CD4-positive, alpha-beta T cell treated with Interleukin-4 for 4 hours (primary cell): ENCODE results near the gene KCNT1.

ENCODE experiments used
- DNase-seq: peaks from one replicate; pipeline ENCODE4 v3.0.0-alpha.2; 2020

The KCNT1 gene

DNA sequence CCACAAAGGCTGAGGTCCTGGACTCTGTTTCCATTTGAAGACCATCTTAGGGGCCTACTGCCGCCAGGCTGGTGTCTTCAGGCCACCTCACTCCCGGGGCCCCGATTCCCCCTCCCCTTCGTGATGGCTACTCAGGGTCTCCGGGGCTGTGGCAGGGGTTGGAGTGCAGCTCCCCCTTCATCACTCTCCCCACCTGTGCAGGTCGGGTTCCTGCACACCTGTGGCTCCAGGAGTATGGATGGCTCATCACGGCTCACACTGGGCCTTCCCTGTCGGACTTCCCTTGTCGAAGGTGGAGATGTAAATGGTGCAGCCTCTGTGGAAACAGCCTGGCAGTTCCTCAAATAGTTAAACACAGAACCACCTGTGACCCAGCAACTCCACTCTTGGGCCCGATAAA is 27.0 kb upstream of the KCNT1 start:
- DNase-seq, result no peak

DNA sequence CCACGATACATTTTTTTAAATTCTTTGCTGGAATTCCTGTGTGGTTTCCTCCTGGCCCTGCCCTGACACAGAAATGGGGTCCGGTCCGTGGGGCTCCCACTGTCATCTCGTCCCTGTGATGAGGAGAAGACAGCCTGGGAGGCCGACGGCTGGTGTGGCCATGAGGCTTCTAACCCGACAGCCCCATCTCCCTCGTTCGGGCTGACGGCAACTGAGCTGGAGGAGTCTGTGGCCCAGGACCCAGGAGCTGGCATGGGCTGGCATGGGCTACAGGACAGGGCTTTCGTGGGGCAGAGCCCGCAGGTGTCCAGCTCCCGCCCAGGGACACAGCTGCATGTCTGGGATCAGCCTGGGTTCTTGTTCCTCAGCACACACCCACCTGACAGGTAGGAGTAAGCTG is 25.1 kb upstream of the KCNT1 start:
- no peak for DNase-seq

DNA sequence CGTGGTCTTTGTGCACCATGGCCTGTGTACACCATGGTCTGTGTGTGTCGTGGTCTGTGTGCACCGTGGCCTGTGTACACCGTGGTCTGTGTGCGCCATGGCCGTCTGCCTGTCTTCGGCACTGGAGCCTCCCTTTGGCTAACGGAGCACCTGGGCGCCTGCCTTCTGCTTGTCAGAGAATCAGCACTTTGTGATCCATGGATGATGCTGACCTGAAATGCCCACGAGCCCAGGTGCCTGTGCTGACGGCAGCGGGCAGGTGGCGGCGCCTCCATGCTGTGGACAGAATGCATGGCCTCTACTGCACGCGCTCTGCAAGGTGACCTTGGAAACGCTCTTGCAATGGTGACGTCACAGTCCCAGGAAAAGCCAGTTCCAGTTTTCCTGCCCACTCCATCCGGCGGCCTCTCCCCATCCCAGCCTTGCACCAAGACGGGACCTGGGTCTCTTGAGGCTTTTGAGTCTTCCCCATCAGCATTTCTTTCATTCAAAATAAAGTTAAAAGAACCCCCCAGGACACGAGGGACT is 24.3 kb upstream of the KCNT1 start:
- no peak for DNase-seq

DNA sequence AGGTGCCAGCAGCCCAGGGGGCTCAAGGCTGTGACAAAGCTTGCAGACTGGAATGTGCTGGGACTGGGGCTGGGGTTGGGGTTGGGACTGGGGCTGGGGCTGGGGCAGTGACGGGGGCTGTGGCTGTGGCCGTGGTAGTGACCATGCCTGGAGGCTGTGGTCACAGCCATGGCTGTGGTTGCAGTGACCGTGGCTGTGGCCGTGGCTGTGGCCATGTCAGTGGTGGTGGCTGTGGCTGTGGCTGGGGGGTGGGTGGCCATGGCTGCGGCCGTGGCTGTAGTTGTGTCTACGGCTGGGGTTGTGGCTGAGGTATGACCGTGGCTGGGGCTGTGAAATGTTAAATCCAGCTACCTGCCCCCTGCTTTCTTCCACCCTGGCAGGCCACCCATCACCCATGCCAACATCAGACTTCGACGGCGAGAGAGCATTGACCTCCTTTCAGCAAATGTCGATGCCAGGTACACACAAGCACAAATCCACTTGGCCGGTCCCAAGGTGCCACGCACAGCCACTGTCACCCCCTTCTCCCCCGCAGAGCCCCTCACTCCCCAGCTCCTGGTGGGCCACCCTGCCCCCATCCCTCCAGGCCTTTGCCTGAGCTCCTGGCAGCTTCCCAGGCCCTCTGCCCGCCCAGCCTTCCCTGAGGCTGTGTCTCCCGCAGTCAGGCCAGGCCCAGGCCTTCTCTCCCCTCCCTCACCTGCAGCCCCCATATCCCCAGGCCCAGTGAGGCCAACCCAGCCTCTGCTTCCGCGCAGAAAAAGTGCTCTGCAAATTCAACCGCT is 23.6 kb upstream of the KCNT1 start:
- DNase-seq, result no peak

DNA sequence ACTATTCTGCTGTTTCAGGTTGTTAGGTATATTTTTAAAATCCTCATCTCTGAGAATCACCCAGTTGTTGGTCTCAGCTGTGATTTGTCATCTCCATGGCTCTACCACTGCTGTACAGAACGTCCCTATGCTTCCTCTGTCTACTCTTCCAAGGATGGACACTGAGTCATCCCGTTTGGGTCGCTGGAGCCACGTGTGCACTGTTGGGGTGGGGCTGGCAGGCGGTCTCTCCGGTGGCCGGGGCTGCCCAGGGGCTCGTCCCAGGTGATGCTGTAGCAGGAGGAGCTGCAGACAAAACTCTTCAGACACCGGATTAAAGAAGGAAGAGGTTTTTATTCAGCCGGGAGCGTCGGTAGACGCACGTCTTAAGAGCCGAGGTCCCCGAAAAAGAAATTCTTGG is 21.9 kb upstream of the KCNT1 start:
- DNase-seq, result no peak

DNA sequence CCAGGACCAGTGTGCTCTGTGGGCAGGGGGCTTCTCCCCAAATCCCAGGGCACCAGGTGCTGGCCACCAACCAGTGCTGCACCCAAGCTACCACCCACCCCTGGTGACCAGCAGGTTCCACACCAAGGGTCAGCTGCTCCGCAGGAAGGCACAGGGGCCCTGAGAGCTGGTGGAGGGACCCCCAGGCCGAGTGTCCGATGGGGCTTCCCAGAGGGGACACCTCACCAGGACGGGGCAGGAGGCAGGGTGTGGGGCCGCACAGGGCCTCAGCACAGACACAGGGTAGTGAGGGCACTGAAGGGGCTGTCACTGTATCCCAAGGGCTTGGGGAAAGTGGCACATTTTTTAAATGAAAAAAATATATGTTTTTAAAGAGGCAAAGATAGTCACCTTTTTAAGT is 20.8 kb upstream of the KCNT1 start:
- DNase-seq, result no peak

DNA sequence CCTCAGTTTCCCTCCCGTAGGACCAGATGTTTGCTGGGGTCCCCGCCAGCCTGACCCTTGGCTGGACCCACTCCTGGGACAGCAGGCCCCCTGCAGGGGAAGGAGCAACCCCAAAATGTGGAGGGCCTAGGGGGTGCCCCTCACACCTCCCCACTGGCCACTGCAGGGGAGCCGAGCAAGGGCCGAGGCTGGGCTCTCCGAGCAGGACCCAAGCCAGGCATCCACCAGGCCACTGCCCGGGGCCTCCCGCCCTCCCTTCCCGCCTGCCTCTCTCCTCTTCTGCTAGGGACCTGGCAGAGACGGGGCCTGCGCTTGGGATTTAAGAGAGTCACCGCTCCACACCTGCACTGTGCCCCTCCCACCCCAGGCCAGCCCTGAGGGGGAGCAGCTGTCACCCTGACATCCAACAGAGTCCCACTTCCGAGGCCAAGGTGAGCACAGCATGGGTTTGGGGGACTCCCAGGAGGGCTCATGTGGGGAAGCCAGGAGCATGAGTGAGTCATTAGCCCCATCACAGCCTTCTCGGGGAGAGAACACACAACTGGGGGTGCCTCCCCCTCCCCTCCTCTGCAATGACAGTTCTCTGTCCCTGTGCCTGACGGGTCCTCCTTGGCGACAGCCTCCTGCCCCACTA is 18.5 kb upstream of the KCNT1 start:
- DNase-seq, result no peak

DNA sequence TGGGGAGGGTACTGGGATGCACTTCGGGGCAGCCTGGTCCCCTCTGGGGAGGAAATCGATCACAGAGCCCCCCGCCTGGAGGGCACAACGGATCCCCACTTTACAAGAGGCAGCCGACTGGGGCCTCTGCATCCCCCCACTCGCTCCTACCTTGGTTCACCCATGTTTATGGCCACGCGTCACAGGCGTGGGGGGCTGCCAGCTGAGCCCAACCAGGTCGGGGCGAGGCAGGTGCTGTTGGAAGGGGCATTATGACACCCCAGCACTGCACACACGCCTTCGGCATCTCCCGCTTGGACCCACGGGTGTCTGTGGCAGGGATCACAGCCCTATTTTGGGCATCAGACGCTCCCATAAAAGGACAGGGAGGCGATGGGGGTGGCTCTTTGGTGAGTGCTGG is 17.3 kb upstream of the KCNT1 start:
- DNase-seq, result no peak

DNA sequence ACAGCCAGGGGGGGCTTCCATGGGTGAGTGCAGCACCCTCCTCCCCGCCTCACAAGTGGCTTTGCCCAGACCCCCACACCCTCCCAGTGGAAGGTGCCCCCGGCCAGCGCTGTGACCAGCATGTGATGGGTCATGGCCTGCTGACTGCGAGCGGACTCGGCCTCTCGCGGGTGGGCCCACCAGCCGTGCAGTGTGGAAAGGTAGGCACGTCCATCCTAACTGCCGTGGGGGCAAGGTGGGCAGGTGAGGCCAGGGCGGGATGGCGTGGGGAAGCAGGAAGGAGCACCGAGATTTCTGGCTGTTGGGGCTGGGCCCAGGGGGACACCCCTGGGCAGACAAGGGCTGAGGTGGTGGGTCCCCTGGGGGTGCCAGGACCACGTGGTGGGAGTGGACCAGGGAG is 14.8 kb upstream of the KCNT1 start:
- no peak for DNase-seq

DNA sequence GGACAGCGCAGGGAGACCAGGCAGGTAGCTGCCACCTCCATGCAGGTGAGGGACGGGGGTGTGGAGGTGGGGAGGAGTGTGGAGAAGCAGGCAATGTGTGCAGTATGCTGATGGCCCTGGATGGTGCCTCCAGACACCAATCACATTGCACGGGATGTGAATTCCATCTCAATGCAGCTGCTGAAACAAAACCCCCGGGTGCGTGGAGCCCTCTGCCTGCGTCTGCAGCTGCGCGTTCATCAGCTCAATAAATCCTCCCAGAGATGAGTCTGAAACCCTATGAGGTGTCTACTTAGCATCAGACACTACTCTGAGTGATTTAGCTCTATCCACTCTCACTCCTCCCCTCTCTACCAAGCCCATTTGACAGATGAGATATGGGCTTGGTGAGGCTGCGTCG is 13.0 kb upstream of the KCNT1 start:
- no peak for DNase-seq

DNA sequence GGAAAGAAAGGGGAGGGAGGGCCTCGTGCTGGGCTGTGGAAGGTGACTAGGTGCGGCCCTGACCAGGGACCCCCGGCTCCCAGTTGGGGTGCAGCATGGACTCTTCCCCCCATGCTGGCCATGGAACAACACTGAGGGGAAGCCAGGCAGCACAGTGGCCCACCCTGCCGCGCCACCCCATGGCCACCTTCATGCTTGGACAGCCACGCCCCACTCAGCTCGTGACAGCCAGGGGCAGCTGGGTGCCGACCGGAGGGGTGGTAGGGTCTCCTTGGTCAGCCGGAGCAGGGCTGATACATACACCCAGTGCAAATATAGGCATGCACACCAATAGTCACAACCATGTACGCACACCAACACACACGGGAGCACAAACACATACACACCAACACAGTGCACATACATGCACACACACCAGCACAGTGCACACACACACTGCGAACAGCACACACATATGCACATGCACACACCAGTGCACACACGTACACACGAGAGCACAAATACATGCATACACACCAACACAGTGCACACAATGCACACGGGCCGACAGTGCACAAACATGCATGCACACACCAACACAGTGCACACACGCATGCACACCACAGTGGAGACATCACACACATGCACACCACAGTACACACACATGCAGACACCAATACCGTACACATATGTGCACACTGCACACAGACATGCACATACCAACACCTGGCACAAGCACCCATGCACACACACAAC is 11.0 kb upstream of the KCNT1 start:
- DNase-seq, result no peak

DNA sequence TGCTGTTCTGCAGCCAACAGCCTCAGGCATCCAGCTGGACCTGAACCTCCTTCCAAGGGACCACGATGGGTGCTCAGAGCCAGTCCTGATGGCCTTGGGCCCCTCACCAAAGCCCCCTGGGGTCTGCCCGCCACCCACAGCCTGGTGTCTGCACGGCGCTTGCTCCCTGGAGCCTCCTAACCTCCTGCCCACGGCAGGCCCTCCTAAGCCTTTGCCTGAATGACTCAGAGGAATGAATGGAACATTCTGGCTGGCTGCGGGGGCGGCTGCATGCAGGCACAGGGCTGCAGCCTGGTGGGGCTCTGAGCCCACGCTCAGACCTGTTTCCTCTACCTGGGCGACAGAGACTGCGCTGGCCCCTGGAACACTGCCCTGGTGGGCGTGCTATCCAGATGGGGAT is 9.6 kb upstream of the KCNT1 start:
- no peak for DNase-seq

DNA sequence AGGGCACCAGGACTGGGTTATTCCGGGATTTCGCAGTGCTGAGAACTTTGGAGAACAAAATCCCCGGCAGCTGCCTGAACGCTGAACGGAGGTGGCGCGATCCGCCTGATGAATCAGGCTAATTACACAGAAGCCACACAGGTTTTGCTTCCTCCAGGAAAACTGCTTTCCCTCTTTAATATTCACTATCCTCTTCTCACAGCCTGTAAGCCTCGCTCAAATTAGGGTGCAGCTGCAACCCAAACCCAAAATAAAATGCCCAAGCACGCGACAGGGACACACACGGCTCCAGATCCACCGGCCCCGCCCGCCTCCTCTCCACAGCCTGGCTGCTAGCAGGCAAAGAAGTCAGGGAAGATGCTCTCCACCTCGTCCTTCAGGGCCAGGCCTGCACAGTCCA is 8.7 kb upstream of the KCNT1 start:
- no peak for DNase-seq

DNA sequence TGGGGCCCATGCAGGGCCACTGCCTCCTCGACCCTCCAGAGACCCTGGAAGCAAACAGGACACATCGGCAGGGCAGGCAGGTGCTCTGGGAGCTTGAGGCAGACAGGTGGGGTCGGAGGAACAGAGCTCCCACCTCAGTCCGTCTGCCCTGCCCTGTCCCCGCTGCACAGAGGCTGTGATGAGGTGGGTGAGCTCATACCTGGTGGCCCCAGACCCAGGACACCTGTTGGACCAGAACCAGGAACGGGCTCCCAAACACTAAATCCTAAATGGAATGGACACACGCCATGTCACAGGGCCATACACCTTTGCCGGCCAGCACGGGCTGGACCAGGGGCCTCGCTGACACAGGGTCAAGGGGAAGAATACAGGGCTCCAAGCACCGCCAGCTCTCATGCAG is 8.2 kb upstream of the KCNT1 start:
- DNase-seq, result no peak

DNA sequence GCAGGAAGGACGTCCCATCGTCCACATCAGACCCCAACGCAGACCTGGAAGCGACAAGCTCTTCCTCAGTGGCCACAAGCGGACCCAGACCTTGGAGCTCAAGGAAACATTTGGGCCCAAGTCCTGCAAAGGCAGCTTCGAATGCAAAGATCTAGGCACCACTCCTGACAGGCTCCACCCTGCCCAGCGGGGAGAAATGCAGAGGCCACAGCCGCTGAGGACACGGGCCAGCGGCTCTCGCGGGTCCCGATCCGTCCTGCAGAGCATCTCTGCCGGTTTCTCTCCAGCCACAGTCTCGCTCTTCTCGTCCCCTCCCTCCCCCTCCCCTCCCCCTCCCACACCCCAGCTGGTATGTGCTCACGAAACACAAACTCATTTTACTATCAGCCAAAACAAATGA is 7.6 kb upstream of the KCNT1 start:
- no peak for DNase-seq

DNA sequence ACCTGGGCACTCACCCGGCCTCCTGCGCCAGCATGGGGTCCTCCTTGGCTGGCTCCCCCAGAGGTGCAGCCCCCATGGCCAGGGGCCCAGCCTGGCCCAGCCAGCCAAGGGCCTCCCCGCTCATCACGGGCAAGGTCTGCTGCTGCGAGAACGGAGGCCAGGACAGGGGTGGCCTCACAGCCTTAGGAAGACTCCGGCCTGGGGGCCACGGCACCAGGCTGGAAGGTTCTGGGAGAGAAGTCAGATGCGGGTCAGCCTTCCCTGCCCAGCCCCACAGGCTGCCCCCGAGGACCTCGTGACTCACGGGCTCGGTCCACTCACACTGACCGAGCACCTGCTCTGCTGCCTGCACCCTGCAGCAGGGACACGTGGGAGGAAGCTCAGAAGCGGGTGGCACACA is 6.9 kb upstream of the KCNT1 start:
- DNase-seq, result no peak

DNA sequence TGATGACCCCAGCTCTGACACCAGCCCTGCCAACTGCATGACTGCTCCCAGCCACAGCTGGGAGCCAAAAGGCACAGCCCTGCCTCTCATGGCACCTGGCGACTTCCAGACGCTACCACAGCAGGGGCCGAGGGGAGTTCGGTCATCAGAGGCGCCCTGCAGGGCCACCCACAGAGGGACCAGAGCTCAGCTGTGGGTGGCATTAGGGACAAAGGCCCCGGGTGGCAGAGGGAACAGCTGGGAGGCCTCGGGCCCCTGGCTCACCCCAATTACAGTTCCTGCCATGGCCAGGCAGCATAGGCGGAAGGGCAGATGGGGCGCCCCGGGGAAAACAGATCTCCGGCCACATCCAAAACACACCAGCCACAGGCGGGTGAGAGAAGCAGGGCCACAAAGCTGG is 6.3 kb upstream of the KCNT1 start:
- no peak for DNase-seq

DNA sequence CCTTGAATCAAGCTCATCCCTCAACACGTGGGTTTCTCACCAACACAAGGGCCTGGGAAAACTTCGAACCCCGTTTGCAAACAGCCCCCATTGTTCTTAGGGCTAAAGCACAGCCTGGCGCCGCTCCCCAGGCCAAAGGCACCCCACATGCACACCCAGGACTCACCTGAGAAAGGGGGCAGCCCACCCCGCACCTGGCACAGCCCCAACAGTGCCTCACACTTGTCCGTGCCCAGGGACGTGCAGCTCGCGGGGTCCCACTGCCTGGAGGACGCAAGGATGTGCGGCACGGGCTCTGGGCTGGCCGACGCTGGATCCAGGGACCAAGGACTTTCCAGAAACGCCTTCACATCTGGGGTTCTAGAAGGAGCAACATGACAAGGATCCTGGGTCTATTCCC is 5.5 kb upstream of the KCNT1 start:
- no peak for DNase-seq

DNA sequence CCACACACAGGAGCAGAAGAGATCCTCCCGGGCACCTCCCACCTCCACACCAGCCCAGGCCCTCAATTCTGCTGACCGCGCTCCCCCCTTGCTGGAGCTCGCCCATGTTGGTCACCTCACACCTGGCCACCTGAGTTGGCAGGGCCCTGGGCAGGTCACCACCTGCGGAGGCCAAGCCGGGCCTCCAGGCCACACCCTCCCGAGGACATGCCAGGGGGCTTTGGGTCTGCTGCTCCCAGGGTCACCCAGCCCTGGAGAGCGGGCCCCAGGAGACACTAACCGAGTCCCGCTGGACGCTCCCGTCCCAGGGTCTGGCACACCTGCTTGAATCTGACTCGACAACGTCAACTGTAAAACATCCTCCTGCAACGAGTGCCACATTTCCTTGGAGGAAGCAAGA is 4.8 kb upstream of the KCNT1 start:
- no peak for DNase-seq

DNA sequence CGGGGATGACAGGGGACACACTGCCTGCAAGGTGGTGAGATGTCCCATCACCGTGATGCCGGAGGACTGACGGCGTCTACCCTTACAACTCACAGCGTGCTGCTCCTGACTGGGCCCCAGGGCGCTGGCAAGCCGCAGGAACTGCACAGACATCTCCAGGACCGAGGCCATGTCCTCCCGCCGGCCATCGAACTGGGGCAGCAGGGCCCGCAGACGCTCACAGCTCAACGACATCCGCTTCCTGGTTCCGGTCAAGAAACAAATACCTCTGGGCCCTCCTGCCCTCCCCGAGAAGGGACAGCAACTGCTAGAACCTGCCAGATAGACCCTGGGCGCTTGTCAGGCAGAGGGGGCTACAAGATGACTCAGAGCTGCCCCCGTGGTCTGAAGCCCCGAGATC is 3.7 kb upstream of the KCNT1 start:
- DNase-seq, result no peak

DNA sequence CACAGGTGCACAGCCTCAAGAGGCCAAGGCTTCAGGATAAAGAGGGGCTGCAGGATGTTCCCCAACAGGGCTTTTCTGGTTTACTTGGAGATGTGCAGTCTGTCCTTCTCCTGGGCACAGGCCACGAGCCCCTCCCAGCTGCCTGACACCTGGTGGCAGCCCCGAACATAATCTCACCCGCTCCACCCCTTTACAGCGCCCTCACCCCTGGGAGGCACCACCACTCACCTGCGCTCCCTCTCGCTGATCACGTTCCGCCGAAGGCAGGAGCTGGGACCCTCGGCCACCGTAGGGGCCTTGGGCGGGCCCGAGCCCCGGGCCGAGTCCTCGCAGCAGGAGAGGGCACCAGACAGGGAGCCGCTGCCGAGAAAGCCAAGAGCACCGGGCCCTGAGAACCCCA is 3.2 kb upstream of the KCNT1 start:
- no peak for DNase-seq

DNA sequence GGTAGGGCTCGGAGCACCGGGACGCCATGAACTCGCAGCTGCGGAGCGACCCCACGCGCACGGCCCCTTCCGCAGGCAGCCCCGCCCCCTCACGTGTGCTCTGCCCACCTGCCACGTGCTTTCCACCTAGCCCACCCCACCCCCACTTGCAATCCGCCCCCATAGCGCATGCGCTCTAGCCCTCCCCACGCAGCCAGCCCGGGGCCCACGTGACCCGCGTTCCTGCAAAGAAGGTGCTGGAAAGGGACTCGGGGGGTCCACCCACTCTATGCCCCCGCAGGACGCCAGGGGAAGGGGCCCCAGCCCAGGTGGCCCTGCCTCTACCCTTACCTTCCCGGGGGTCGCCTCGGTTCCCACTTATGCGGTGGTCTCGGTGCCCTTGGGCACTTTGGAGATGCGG is 2.5 kb upstream of the KCNT1 start, which contains the start of gene SOHLH1:
Gene SOHLH1, minus strand, starts transcription at position 42 of the 400 bp plus-strand sequence. Its CDS starts 14 bp downstream, at position 28.
- DNase-seq, result no peak

DNA sequence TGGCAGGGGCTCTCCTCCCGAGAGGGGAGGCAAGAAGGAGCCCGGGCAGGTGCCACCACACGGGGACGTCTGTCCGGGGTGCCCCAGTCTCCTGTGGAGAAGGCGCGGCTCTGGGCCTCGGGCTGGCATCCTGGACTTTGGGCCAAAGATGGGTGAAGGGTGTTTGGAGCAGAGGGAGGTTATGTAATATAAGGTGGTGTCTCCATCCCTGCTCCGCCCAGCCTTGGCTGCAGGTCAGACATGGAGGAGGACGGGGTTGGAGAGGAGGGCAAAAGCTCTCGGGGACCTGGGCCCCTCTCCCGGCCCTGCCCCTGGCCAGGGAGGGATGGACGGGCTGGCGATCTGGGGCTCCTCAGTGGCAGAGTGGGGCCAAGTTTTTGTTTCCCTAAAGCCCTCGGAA is 1.5 kb upstream of the KCNT1 start:
- DNase-seq, result no peak
